Right lobe of liver (tissue), 4 donors: Measurements from ENCODE around the gene ATP6AP2.

ENCODE experiments used
- CTCF ChIP-seq, 4 donors: fragments of 200-600 bp in 3 of 4; fragments of 450-650 bp in 1 of 4; IDR thresholded peaks; one replicate each; pipeline versions ENCODE4 v1.5.1 to v1.8.0; 2016 to 2022; ENCODE audit warnings: antibody characterized with exemption in 4 of 4, mild to moderate bottlenecking in 2 of 4
- POLR2A ChIP-seq: fragments of 450-650 bp; IDR thresholded peaks from one replicate; pipeline ENCODE4 v1.6.1; 2017; ENCODE audit warnings: antibody characterized with exemption, mild to moderate bottlenecking
- donor health status: DM: no; HTN: no; CAD: no.
- donor health status: DM: no; HTN: no; CAD: no.
- donor health status: DM: no; HTN: yes; CAD: no.

GRCh38 chrX:40617566-40617965, 36.8 kb downstream of the ATP6AP2 start:
- TF ChIP-seq CTCF (IDR thresholded peaks at IDR 0.05) (no peak), POLR2A (no peak)
